Measurements from ENCODE around the gene HIVEP3. TPM values are rescaled to one million over a fixed set of nuclear protein-coding genes. Genes with fewer than 3 reads are reported as not detected.

Gene HIVEP3
- polyA plus RNA-seq, 1 donor (not counting 4 experiments of a cell fraction or from before 2014, with no cell fraction given) = 1.1 TPM

- Histone ChIP-seq H3K27ac (ENCODE audit: control insufficient read depth, insufficient read depth, low read length) (no peak overlapping the region), H3K4me2 (ENCODE audit: control insufficient read depth, extremely low read depth, insufficient read depth, low read depth, low read length) (no peak overlapping the region), H3K9ac (ENCODE audit: control insufficient read depth, extremely low read depth, insufficient read depth, low read length) (no peak overlapping the region), H2AFZ (ENCODE audit: control insufficient read depth, low read length) (no peak overlapping the region), H3K79me2 (ENCODE audit: control insufficient read depth, insufficient read depth, low read length) (no peaks in the 10 kb centered on the region), H3K36me3 (ENCODE audit: control insufficient read depth in 2 of 2, extremely low read depth in 1 of 2, insufficient read depth in 2 of 2, low read length in 2 of 2) (no peaks in the 10 kb centered on the region), H3K27me3 (ENCODE audit: control insufficient read depth, extremely low read depth, insufficient read depth, low read length) (peaks cover 3% of the 10 kb centered on the region), H3K4me3 (ENCODE audit: control insufficient read depth in 2 of 3, extremely low read depth in 1 of 3, insufficient read depth in 2 of 3, low read depth in 1 of 3, low read length in 3 of 3) (no peak overlapping the region), H3K9me1 (ENCODE audit: control insufficient read depth, extremely low read depth, insufficient read depth, low read length) (no peaks in the 10 kb centered on the region), H3K9me3 (ENCODE audit: control insufficient read depth, low read depth, low read length) (no peaks in the 10 kb centered on the region), H3K4me1 (ENCODE audit: control insufficient read depth, extremely low read depth, insufficient read depth, low read length) (peaks cover 9% of the 10 kb centered on the region), H4K20me1 (ENCODE audit: control insufficient read depth, extremely low read depth, insufficient read depth, low read length) (no peaks in the 10 kb centered on the region)
- dilution Hi-C loops (cut with MboI; ENCODE audit: extremely low pct_ligation_motif_present, low sequenced_read_pairs) = no loop called here
- DNase-seq (ENCODE audit: low read depth, low spot score) (no peak), FAIRE-seq (no peak)
- TF ChIP-seq CTCF (optimal IDR thresholded peaks at IDR 0.05 in 1 of 3, IDR thresholded peaks at IDR 0.05 in 1 of 3, conservative IDR thresholded peaks at IDR 0.05 in 1 of 3; ENCODE audit: extremely low read depth in 1 of 3, insufficient read depth in 2 of 3, low read length in 3 of 3) (peak in 1 of 3 experiments; percentile 44), EZH2 (IDR thresholded peaks at IDR 0.05; ENCODE audit: low read length) (no peak)
These were observed 78.0 kb downstream of the HIVEP3 start for GRCh38 chr1:41840592-41841246.

- FAIRE-seq (no peak), DNase-seq (ENCODE audit: low read depth, low spot score) (no peak)
- Histone ChIP-seq H3K27me3 (ENCODE audit: control insufficient read depth, extremely low read depth, insufficient read depth, low read length) (peaks cover 3% of the 10 kb centered on the region), H3K4me3 (ENCODE audit: control insufficient read depth in 2 of 3, extremely low read depth in 1 of 3, insufficient read depth in 2 of 3, low read depth in 1 of 3, low read length in 3 of 3) (no peak overlapping the region), H3K27ac (ENCODE audit: control insufficient read depth, insufficient read depth, low read length) (no peak overlapping the region), H3K79me2 (ENCODE audit: control insufficient read depth, insufficient read depth, low read length) (no peaks in the 10 kb centered on the region), H3K9ac (ENCODE audit: control insufficient read depth, extremely low read depth, insufficient read depth, low read length) (no peak overlapping the region), H3K36me3 (ENCODE audit: control insufficient read depth in 2 of 2, extremely low read depth in 1 of 2, insufficient read depth in 2 of 2, low read length in 2 of 2) (no peaks in the 10 kb centered on the region), H3K9me1 (ENCODE audit: control insufficient read depth, extremely low read depth, insufficient read depth, low read length) (no peaks in the 10 kb centered on the region), H4K20me1 (ENCODE audit: control insufficient read depth, extremely low read depth, insufficient read depth, low read length) (no peaks in the 10 kb centered on the region), H2AFZ (ENCODE audit: control insufficient read depth, low read length) (no peak overlapping the region), H3K4me1 (ENCODE audit: control insufficient read depth, extremely low read depth, insufficient read depth, low read length) (peaks cover 8% of the 10 kb centered on the region), H3K9me3 (ENCODE audit: control insufficient read depth, low read depth, low read length) (no peaks in the 10 kb centered on the region), H3K4me2 (ENCODE audit: control insufficient read depth, extremely low read depth, insufficient read depth, low read depth, low read length) (no peak overlapping the region)
- dilution Hi-C loops (cut with MboI; ENCODE audit: extremely low pct_ligation_motif_present, low sequenced_read_pairs) = no loop called here
- no peak for TF ChIP-seq CTCF (optimal IDR thresholded peaks at IDR 0.05 in 1 of 3, IDR thresholded peaks at IDR 0.05 in 1 of 3, conservative IDR thresholded peaks at IDR 0.05 in 1 of 3; ENCODE audit: extremely low read depth in 1 of 3, insufficient read depth in 2 of 3, low read length in 3 of 3)
- no peak for TF ChIP-seq EZH2 (IDR thresholded peaks at IDR 0.05; ENCODE audit: low read length)
These were observed 80.5 kb downstream of the HIVEP3 start for GRCh38 chr1:41838266-41838665.

Measured in keratinocyte (primary cell).